GM19239 (cell line): ENCODE results near the gene FBXO9.
A peak's percentile ranks its signal among the peaks of the same experiment; 100 is the strongest.

Source experiments
- DNase-seq: peaks from one replicate; pipeline ENCODE4 v3.0.0; 2011; ENCODE audit warnings: low spot score; ENCODE audit not compliant: insufficient read length
- FAIRE-seq: peaks from 2 replicates; lab custom pipeline; 2011; peaks lifted over from hg19 to GRCh38; lab: Jason Lieb, UNC

The FBXO9 gene

DNA sequence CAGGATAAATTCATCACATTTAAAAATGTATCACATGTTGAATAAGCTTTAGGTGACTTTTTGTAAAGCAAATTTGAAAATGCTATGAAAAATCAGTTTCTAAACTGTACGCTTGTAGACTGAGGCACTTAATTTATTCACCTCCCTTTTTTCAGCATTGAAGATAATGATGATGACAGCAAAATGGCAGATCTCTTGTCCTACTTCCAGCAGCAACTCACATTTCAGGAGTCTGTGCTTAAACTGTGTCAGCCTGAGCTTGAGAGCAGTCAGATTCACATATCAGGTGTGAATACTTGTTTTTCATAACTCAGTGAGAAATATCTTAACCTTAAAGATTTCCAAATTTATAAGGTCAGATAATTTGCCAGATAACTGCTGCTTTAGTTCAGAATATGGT, 15.6 kb downstream of the FBXO9 start:
- FAIRE-seq (no peak), DNase-seq (no peak)

DNA sequence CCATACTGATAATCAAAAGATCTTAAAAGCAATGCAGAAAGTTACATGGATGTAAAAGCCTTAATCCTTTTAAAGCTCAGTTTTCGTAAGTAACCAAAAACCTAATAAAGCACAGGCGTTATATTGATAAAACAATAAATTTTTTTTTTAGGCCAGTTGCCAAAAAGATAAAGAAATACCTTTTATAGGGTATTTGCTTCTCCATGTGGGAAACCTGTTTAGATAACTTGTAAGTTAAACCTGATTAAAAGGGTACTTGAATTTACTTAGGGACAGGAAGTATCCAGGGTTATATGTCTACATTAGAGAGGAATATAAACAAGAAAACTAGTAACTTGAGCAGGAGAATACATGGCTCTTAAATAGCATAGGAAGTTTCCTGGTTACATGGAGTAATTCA, 21.1 kb downstream of the FBXO9 start:
- FAIRE-seq (no peak), DNase-seq (no peak)

DNA sequence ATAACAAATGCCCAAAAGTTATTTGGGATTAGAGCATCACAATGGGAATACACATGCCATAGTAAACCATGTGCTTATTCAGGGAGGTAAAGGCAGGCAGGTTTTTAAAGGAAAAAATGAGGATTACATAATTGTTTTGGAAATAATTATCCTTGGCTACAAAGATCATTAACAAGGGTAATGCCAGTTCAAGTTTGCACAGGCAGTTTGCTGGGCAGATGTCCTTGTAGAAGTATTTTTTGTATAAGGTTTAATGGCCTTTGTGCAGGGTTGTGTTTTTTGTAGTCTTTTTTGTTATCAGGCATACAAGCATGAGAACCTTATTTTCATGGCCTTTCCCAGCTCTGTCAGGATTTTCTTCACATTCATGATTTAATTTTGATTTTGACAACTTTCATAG, 24.7 kb downstream of the FBXO9 start:
- no peak for FAIRE-seq
- DNase-seq: no peak

DNA sequence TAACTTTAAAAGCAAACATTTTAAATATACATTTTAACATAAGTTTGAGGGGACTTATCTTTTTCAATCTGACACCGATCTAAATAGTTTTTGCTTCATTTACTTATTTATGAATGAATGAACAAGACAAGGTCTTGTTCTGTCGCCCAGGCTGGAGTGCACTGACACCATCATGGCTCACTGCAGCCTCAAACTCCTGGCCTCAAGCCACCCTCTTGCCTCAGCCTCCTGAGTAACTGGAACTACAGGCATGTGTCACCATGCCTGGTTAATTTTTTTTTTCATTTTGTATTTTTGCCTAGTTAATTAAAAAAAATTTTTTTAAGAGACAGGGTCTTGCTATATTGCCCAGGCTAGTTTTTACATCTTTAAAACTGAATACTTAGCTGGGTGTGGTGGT, 25.4 kb downstream of the FBXO9 start:
- DNase-seq: no peak
- no peak for FAIRE-seq

DNA sequence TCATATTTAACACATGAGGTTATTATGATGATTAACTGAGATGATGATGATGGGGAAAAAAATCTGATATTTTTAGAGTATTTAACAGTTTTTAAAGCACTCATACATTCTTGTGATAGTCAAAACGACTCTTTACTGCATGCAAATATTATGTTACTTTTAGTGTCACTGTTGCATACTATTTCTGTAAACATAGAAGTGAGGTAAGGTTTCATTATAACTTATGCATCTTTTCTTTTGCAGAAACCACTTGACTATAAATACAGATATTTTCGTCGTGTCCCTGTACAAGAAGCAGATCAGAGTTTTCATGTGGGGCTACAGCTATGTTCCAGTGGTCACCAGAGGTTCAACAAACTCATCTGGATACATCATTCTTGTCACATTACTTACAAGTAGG, 30.1 kb downstream of the FBXO9 start:
- DNase-seq (no peak), FAIRE-seq (no peak)

DNA sequence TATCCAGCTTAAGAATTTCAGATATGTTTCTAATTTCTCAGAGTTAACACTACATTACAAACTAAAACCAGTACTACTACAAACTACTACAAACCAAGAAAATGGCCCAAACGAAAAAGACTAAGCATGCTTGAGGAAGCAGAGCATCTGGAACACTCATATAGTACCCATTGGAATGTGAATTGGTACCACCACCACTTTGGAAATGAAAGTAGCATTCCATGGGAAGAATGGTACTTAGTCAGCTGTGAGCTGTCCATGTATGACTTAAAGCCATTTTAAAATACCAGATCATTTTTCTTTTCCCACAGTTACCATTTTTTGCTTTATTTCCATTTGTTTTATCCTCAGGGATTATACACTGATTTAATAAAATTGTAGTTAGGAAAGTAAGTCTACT, 30.5 kb downstream of the FBXO9 start:
- DNase-seq: no peak
- FAIRE-seq: no peak

DNA sequence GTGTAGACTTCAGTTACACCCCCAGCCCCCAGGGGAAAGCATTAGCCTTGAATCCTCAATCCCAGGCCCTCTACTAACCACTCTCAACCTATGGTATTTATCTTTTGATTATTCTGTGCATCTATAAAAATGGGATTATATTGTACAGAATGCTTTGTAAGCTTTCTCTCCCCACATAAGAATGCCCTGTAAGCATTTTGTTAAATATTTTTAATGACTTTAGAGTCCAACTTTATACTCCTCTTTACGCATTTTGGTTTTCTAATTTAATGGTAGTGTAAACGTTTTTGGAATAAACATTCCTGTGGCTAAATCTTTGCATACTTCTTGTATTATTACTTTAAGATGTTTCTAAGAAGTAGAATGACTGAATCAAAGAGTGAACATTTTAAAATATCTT, 35.4 kb downstream of the FBXO9 start:
- DNase-seq (no peak), FAIRE-seq (no peak)

DNA sequence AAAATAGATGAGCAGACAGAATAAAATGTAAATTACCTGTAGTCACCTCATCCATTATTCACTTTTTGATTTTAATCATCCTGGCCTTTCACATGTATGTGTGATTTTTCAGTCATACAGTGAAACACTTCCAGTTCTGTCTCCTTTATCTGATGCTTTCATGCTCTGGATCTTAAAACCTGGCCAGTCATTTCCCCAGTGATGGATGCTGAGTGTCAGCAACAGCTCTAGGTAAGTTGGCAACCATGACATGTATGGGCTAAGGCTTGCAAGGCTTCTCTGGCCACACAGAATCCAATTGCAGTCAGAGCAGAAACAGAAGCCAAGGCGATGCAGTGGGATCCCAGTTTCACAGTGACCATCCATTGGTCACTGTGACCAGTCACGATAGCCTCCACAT, 35.8 kb downstream of the FBXO9 start:
- no peak for DNase-seq

DNA sequence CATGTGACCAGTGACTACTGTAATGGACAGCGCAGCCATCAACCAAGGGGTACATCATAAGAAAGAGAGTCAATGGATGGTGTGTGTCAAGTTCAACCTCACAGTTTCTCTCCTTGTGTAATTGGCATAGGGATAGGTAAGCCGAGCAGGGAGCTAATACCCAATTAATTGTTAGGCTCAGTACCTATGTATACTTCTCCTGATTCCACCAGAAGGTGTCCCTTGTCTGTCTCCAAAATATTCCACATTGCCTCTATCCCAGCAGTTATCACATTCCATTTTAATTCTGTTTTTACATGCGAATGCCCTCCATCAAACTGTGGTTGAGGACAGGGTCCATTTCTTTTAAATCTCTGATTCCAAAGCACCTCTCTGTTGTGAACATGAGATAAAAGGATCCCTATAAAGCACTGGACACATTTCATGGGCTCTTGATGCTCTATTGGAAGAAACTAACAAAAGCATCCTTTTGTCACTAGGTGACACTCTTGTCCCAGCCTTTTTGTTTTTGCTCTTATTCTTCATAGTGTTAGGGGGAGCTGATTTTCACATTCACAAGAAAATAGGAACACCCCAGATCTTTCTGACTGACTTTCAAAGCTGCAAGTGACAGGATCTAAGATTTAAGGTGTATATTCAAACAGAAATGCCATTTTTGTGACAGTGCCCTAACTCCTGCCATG, 38.9 kb downstream of the FBXO9 start:
- FAIRE-seq (no peak), DNase-seq (no peak)

More for the DNA sequence above, 35.8 kb downstream of the FBXO9 start:
- no peak for FAIRE-seq

DNA sequence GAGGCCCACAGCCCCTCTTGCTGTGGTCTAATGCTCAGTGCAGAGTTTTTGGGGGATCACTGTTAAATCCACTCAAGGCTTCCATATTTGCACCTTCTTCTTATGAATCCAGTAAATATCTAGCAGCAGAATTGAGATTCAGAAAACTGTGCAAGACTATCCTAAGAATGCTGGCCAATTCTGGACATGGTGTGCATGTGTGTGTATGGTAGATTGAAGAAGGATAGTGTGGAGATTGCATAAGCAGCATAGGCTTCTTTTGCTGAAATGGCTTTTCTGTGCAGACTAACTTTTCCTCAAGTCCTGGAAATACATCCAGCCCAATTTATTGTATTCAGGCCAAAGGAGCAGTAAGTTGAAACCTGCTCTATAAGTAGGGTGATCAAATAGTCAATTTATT, 39.7 kb downstream of the FBXO9 start:
- FAIRE-seq (no peak), DNase-seq (no peak)

DNA sequence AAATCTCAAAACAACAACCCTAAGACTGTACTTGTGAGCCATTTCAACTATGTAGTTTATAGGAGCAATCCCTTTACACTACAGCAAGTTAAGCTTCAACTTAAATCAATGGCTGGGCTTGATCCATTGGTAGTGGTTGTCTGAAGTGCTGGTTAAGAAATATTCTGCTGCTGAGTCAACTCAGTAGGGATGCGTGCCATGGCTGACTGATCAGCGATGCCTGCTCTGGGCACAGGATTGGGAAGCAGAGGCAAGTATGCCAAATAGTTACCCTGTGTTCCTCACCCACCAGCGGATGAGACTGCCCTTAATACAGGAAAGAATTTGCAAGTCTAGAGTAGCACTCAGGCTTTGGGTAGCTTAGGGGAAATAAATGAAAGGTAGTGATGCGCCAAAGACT, 41.9 kb downstream of the FBXO9 start:
- no peak for FAIRE-seq
- no peak for DNase-seq

DNA sequence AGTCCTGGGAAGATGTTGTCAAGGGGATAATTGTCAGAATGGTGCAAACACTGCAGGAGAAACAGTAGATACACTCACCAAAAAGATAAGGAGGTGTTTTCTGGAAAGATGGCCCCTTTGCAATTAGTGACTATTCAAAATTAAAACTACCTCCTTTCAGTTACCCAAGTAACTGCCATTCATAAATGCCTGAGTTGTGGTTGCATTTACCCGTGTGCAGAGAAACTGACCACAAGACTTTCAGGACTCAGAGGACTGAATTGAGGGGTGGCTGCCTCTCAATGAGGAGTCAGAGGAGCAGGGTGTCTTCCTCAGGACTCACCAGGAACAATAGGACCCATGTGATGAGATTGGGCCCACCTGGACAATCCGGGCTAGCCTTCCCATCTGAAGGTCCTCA, 44.4 kb downstream of the FBXO9 start:
- FAIRE-seq (peak; percentile 18), DNase-seq (peak; percentile 12)

DNA sequence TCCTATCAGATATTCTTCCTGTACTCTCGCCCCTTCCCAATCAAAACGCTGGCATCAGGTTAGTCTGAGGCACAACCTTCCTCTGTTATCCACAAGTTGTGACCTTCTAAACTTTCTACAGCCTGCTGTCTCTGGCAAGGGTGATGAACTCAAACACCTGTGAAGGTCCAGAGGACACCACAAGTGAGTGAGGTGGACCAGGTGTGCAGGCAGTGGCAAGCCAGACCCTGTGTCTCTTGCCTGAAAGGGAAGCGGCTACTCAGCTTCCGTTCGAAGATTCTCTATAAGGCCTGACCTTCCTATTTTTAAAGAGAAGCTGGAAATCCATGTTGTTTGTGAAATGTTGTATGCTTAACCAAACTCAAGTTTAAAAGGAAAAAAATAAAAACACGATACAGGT, 46.7 kb downstream of the FBXO9 start:
- FAIRE-seq (no peak), DNase-seq (no peak)

DNA sequence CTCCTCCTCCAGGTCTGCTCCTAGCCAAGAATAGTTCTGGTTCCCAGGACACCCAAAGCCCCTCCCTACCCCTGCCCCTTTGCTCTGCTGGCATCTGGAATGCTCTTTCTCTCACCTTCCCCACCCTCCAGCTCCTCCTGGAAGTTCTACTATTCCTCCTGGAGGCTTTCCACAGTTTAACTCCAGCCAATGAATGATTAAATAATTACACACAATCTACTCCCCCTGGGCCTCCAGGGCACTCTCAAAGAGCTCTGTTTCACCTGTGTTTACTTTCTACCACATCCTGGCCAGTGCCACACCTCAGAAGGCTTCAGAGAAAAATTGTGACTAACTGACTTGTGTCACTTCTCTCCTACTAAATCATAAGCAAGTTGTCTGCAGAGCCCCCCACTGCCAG, 47.2 kb downstream of the FBXO9 start:
- FAIRE-seq (no peak), DNase-seq (no peak)

DNA sequence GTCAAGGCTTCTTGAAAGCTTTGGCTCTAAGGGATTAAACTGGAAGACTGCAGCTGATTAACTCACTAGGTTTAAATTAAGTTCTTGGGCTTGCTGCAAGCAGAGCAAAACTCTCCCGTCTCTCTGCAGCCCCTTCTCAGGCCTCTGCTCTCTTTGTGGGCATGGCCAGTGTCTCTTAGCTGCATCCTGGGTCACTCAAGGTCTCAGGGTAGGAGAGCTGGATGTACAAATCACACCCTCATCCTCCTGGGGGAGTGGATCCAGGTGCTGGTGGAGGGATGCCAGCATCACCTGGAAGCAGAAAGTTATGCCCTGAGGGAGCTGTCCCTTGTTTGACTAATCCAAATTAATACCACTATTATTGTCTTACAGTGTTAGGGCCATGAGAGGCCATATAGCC, 47.7 kb downstream of the FBXO9 start:
- FAIRE-seq: no peak

DNA sequence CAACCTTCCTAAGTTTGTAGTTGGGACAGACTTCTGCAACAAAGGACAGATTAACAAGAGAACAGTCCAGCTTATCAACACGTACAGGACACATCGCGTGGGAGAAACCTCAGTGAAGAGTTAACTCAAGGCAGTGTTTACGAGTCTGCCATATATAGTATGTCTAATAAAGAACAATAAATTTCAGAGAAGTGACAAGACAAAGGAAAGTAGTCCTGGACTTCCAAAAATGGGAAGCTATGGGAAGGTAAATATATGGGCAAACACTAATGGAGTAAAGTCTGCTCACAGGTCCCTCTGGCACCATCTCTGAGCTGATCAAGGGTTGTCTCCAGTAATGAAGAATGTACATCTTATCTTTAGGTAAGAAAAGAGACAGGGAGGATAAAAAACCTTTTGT, 48.5 kb downstream of the FBXO9 start:
- FAIRE-seq (no peak), DNase-seq (no peak)

More for the DNA sequence above, 47.7 kb downstream of the FBXO9 start:
- DNase-seq: no peak

DNA sequence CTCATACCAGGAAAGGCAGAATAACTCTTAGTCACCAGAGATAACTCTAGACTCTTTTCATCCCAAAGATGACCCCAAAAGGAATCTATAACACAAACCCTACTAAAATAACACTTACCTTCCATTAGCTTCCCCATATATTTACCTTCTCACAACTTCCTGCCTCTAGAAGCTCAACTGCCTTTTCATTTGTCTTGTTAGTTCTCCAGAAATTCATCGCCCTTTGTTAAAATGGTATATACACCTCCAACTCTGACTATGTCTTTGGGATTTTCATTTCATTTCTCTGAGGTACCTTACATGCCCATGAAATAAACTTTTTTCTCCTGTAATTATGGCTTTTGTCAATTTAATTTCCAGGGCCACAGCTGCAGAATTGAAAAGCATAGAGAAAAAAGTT, 49.9 kb downstream of the FBXO9 start:
- DNase-seq (no peak), FAIRE-seq (no peak)

DNA sequence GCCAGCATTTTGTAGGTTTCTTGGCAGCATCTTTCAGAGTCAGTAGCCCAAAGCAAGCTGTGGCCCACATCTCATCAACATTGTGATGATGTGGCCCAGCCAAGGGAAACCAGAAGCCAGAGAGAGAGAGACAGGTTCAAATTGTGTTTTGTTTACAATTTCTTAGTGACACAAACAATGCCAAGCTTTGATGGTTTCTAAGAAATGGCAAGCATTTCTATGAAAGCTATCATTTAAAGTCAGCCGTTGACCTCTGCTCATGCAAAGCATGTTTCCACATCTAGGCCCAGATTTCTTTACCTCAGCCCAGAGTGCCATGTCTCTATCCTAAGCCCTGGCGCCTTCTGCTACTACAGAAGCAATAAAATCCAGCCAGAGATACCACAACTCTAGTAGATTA, 50.5 kb downstream of the FBXO9 start:
- DNase-seq (no peak), FAIRE-seq (no peak)

DNA sequence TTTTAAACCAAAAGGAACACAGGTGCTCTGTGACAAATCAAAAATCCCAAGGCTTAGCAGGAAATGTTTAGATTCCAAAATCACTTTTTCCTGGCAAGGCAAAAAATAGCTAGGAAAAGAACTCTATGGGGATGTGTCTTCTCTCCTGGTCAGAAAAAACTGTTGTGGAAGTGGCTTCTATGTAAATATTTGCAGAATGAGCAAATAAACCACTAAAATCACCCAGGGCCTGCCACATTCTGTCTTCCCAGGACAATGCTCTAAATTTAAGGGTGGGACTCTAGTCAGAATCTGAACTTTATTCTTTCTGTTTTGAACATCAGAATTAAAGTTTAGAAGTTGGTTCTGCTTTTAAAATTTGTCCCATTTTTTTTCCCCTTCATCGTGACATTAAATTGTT, 54.1 kb downstream of the FBXO9 start:
- FAIRE-seq (no peak), DNase-seq (no peak)

DNA sequence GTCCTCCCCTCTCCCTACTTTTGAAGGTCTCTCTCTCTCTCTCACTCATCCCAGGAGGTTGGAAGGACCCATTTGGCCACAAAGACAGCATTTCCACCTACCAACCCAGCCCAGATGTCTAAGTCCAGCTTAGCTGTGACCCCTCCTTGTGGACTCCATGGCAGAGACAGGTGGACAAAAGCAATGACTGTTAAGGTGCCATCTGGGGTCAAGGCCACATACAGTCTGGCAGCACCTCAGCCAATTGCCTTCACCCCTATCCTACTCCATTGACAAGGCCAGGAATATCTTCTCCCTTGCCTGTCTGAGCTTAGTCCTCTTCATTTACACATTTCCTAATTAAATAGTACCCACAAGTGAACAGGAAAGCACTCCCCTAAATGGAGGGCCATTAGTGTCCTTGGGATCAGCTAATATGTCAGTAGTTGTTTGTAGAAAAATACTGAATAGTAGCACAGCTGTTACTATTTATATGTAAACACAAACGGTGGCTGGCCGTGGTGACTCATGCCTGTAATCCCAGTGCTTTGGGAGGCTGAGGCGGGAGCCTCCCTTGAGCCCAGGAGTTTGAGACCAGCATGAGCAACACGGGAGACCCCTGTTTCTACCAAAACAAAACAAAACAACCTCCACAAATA, 54.7 kb downstream of the FBXO9 start:
- DNase-seq: no peak
- FAIRE-seq: no peak

DNA sequence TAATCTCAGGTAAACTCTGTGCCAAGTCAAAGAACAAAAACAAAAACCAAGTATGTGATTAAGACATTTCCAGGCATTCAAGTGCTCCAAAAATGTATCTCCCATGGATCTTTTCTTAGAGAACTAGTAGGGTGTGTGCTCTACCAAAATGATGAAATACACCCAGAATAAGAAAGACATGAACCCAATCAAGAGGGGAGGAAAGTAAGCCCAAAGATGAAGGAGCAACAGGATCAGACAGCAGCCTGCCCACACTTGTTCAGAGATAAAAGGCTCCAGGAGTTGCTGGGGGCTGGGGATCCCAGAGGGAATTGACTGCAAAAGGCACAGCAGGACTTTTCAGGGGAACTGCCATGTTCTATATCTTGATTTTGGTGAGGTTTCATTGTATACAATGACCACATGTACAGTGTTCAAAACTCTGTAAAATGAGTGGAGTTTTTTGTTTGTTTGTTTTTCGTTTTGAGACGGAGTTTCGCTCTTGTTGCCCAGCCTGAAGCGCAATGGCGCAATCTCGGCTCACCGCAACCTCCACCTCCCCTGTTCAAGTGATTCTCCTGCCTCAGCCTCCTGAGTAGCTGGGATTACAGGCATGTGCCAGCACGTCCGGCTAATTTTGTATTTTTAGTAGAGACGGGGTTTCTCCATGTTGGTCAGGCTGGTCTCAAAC, 59.1 kb downstream of the FBXO9 start:
- FAIRE-seq: no peak
- DNase-seq: no peak

DNA sequence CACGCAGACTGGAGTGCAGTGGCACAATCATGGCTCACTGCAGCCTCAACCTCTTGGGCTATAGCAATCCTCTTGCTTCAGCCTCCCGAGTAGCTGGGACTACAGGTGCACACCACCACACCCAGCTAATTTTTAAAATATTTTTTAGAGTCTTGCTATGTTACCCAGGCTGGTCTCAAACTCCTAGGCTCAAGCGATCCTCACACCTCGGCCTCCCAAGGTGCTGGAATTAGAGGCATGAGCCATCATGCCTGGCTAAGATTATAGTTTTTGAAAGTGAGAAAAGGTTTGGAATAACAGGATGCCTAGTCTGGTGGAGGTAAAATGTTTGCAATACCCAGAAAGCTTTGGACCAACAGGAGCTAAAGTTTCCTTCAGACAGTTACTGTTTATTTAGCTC, 60.1 kb downstream of the FBXO9 start:
- DNase-seq (no peak), FAIRE-seq (no peak)
